Mucosa of rectum (tissue), 2 donors: ENCODE results near the gene CFAP107.
"Not testable (repeated sequence)": the region's sequence is repeated elsewhere in the genome, so short reads cannot be mapped to it uniquely, and the experiment has no call there.

Source experiments
- H3K27ac ChIP-seq, 2 donors: one replicate each; pipeline ENCODE4 v1.7.0; 2013; ENCODE audit warnings: inconsistent platforms in 2 of 2, low read depth in 2 of 2, low read length in 2 of 2
- H3K27me3 ChIP-seq, 2 donors: one replicate each; pipeline ENCODE4 v1.7.0; 2013; ENCODE audit warnings: low read length in 2 of 2; ENCODE audit not compliant: control insufficient read depth in 2 of 2, insufficient read depth in 2 of 2
- H3K36me3 ChIP-seq, 2 donors: one replicate each; pipeline ENCODE4 v1.7.0; 2013; ENCODE audit warnings: low read length in 2 of 2; ENCODE audit not compliant: control insufficient read depth in 2 of 2, insufficient read depth in 2 of 2
- H3K4me1 ChIP-seq, 2 donors: one replicate each; pipeline ENCODE4 v1.7.0; 2013; ENCODE audit warnings: low read length in 2 of 2, mild to moderate bottlenecking in 1 of 2; ENCODE audit not compliant: control insufficient read depth in 2 of 2, insufficient read depth in 2 of 2
- H3K4me3 ChIP-seq, 2 donors: one replicate each; pipeline ENCODE4 v1.7.0; 2013; ENCODE audit warnings: low read length in 2 of 2
- H3K9ac ChIP-seq, 2 donors: one replicate each; pipeline ENCODE4 v1.7.0; 2013; ENCODE audit warnings: low read length in 2 of 2, low read depth in 1 of 2, mild to moderate bottlenecking in 1 of 2
- H3K9me3 ChIP-seq, 2 donors: one replicate each; pipeline ENCODE4 v1.7.0; 2013; ENCODE audit warnings: low read length in 2 of 2; ENCODE audit not compliant: control insufficient read depth in 2 of 2
- donor health status: healthy.
- donor health status: Normal muscosa, but diverticular disease.

Gene CFAP107

DNA sequence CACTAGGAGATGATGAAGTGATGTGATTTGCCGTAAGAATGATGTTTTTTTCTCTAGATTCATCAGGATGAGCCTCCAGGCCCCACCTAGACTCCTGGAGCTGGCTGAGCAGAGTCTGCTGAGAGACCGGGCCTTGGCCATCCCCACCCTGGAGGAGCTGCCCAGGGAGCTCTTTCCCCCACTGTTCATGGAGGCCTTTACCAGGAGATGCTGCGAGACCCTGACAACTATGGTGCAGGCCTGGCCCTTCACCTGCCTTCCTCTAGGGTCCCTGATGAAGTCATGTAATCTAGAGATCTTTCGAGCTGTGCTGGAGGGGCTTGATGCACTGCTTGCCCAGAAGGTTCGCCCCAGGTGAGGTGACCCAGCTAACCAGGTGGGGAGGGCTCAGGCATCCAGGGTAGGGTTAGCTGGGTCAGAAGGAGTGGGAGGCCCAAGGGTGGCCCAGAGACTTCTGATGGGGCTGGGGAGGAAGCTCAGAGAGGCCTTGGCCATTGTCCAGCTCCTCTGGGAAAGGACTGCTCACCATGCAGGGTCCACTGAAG is 28.9 kb downstream of the CFAP107 start:
- Histone ChIP-seq H3K27me3 (no peaks in the 10 kb centered on the region), H3K4me3 (no peak overlapping the region), H3K27ac (no peak overlapping the region)

DNA sequence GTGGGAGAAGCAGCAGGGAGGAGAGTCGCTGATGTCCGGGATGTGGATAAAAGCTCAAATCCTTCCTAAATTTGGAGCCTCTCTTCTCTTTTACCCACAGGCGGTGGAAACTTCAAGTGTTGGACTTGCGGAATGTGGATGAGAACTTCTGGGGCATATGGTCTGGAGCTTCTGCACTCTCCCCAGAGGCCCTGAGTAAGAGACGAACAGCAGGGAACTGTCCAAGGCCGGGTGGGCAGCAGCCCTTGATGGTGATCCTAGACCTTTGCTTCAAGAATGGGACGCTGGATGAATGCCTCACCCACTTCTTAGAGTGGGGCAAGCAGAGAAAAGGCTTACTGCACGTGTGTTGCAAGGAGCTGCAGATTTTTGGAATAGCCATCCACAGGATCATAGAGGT is 29.4 kb downstream of the CFAP107 start:
- Histone ChIP-seq H3K9me3 (no peaks in the 10 kb centered on the region), H3K27me3 (no peaks in the 10 kb centered on the region), H3K9ac (no peak overlapping the region), H3K4me3 (no peak overlapping the region), H3K4me1 (no peaks in the 10 kb centered on the region), H3K36me3 (no peaks in the 10 kb centered on the region), H3K27ac (no peak overlapping the region)

More for the DNA sequence above, 28.9 kb downstream of the CFAP107 start:
- H3K36me3 ChIP-seq = no peaks in the 10 kb centered on the region
- H3K4me1 ChIP-seq = no peaks in the 10 kb centered on the region
- no peaks in the 10 kb centered on the region for H3K9me3 ChIP-seq
- H3K9ac ChIP-seq = no peak overlapping the region

DNA sequence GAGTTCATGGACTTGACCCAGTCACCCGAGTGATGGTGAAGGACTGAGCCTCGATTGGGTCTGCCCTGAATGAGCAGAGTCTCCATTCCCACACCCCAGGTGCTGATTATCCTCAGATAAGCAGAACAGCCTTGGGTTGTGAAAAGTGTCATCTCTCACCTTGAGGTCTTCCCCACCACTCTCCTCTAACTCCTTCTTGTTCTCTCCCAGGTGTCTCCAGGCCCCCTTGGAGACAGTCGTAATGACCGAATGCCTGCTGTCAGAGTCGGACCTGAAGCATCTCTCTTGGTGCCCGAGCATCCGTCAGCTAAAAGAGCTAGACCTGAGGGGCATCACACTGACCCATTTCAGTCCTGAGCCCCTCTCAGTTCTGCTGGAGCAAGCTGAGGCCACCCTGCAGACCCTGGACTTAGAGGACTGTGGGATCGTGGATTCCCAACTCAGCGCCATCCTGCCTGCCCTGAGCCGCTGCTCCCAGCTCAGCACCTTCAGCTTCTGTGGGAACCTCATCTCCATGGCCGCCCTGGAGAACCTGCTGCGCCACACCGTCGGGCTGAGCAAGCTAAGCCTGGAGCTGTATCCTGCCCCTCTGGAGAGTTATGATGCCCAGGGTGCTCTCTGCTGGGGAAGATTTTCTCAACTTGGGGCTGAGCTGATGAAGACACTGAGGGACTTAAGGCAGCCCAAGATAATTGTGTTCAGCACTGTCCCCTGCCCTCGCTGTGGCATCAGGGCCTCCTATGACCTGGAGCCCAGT is 31.0 kb downstream of the CFAP107 start:
- Histone ChIP-seq H3K9ac (no peak overlapping the region), H3K27me3 (no peaks in the 10 kb centered on the region), H3K4me3 (no peak overlapping the region), H3K36me3 (no peaks in the 10 kb centered on the region), H3K27ac (no peak overlapping the region), H3K9me3 (no peaks in the 10 kb centered on the region), H3K4me1 (no peaks in the 10 kb centered on the region)

DNA sequence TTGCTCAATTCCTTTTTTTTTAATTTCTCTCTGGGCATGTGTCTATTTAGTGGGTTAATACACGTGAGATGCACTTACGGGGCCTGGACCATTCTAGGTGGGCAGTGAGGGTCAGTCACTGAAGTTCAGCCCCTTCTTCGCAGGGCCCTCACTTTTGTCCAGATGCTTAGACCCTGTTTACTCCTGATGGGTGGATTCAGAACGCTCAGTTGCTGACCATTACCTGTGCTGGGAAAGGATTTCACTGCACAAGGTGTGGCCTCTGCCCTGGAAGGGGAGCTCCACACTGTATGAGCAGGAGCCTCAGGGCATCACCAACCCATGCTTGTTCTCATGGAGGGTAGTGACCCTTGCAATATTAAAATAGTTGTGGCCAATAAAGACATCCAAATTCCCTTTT is 32.1 kb downstream of the CFAP107 start:
- no peak overlapping the region for H3K4me3 ChIP-seq
- no peaks in the 10 kb centered on the region for H3K4me1 ChIP-seq
- H3K9me3 ChIP-seq = no peaks in the 10 kb centered on the region
- H3K27ac ChIP-seq = no peak overlapping the region
- H3K36me3 ChIP-seq = no peaks in the 10 kb centered on the region
- no peak overlapping the region for H3K9ac ChIP-seq
- H3K27me3 ChIP-seq = no peaks in the 10 kb centered on the region

DNA sequence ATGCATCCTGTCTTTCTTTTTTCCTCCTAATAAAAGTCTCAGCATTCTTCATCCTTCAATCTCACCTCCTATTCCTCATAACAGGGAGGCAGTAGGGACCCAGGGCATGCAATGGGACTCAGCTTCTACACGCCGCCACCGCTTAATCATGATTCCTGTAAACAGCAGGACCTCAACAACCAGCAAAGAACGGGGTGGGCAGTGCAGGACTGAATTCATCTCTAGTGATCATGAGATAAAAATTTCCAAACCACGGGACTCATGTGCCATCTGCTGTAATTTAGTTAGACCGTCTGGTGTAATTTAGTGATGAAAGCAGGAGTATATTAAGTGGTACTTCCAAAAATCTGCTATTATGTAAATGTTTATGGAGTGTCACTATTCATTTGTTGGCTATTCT is 32.9 kb downstream of the CFAP107 start:
- no peak overlapping the region for H3K9ac ChIP-seq
- H3K9me3 ChIP-seq = no peaks in the 10 kb centered on the region
- H3K27ac ChIP-seq = no peak overlapping the region
- no peak overlapping the region for H3K4me3 ChIP-seq
- no peaks in the 10 kb centered on the region for H3K4me1 ChIP-seq
- no peaks in the 10 kb centered on the region for H3K27me3 ChIP-seq
- no peaks in the 10 kb centered on the region for H3K36me3 ChIP-seq

DNA sequence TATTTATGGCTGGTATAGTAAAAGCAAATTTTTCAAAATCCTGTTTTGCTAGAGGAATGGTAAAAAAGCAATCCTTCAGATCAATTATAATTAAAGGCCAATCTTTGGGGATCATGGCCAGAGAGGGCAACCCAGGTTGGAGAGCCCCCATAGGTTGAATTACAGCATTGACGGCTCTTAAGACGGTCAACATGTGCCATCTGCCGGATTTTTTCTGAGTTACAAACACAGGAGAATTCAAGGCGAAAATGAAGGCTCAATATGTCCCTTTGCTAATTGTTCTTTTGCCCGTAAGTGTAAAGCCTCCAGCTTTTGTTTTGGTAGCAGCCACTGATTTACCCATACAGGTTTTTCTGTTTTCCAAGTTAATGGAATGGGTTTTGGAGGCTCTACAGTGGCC is 35.5 kb downstream of the CFAP107 start:
- H3K36me3 ChIP-seq, H3K9me3 ChIP-seq, H3K4me1 ChIP-seq, H3K4me3 ChIP-seq, H3K9ac ChIP-seq, H3K27ac ChIP-seq, H3K27me3 ChIP-seq: not testable (repeated sequence)

DNA sequence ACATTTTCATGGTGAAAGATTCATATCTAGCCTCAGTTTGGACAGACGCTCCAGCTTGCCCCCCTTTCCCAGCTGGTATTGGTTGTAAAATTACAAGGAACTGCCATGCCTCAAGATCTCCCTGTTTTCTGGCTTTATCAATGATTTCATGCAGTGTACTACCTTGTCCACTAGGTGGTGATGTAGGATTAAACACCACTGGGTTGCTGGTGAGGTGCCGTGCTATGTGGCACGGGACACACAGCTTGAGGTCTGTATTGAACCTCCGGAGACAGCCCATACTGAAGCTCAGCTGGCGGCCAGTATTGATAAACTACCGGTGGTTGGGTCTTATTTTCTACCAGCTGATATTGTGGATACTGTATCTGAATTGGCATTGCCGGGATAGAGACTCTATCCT is 37.8 kb downstream of the CFAP107 start:
- H3K9ac ChIP-seq, H3K27me3 ChIP-seq, H3K4me3 ChIP-seq, H3K4me1 ChIP-seq, H3K27ac ChIP-seq, H3K36me3 ChIP-seq, H3K9me3 ChIP-seq: not testable (repeated sequence)

DNA sequence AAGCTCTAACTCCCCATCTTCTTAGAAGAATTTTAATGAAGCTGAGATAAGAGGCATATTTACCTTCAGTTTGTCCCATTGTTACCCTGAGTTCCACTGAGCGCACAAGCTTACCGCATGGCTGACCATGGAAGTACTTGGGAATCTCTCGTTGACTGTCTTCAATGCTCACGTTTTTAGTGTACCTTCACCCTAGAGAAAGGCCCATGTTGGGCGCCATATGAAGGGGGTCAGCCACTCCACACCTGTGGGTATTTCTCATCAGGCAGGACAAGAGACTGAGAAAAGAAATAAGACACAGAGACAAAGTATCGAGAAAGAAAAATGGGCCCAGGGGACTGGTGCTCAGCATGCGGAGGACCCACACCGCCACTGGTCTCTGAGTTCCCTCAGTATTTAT is 38.7 kb downstream of the CFAP107 start:
- H3K36me3 ChIP-seq, H3K4me1 ChIP-seq, H3K27me3 ChIP-seq, H3K9me3 ChIP-seq, H3K27ac ChIP-seq, H3K4me3 ChIP-seq, H3K9ac ChIP-seq: not testable (repeated sequence)

DNA sequence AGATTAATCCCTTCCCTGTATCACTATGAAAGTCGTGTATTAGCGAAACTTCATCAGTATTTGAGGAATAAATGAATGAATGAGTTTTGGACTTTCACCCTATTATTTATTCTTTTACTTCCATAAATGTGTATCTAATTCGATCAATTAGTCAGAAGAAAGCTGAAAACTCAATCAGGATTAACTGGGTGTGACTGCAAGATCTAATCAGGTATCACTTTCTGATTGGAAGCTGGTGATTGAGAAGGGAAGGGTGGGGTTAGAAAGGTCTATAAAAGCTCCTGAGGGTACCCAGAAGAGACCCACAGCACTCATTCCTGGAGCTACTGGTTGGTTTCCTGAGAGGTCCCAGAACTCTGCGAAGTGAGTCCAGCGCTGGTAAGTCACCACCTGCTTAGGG is 45.1 kb downstream of the CFAP107 start, which contains the start of gene PRAMEF1:
Gene PRAMEF1, plus strand, starts transcription at position 301 of the 400 bp plus-strand sequence. CDS start 1,831 bp downstream, outside the sequence.
- H3K4me3 ChIP-seq, H3K27ac ChIP-seq: not testable (repeated sequence)

DNA sequence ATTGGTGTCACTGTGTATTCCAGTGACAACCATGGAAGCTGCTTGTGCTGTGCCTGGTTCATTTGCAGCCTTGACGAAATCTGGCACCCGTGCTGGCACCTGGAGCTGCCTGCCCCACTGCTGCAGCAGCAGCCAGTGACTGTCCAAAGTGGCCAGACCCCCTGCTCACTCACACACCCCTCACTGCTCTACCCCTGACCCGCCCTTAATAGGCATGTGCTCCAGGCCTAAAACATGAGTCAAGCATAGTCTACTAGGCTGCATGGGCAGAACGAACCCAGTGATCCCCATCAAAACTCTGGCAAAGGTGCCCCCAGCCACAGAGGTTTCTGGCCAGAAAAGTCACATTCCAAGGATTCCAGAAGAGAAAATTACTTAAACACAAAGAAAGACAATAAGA is 52.9 kb downstream of the CFAP107 start:
- H3K9ac ChIP-seq = no peak overlapping the region
- no peaks in the 10 kb centered on the region for H3K9me3 ChIP-seq
- H3K27me3 ChIP-seq = no peaks in the 10 kb centered on the region
- no peaks in the 10 kb centered on the region for H3K36me3 ChIP-seq
- no peak overlapping the region for H3K27ac ChIP-seq
- no peaks in the 10 kb centered on the region for H3K4me1 ChIP-seq
- no peak overlapping the region for H3K4me3 ChIP-seq

More for the DNA sequence above, 45.1 kb downstream of the CFAP107 start, which contains the start of gene PRAMEF1:
- H3K4me1 ChIP-seq, H3K27me3 ChIP-seq, H3K9me3 ChIP-seq, H3K36me3 ChIP-seq, H3K9ac ChIP-seq: not testable (repeated sequence)
